Stimulated activated CD8-positive, alpha-beta memory T cell treated with anti-CD3 and anti-CD28 coated beads, Interleukin-2, amount 100 ng/mL, for 1 hour (primary cell): Measurements from ENCODE around the gene ZBTB40.

Experiments
- DNase-seq, 2 donors: peaks; one replicate each; pipeline ENCODE4 v3.0.0-alpha.2; 2020; ENCODE audit warnings: low read depth in 2 of 2

The ZBTB40 gene

GRCh38 chr1:22434717-22435116 lies 16.9 kb upstream of the ZBTB40 start:
- no peak for DNase-seq

DNA sequence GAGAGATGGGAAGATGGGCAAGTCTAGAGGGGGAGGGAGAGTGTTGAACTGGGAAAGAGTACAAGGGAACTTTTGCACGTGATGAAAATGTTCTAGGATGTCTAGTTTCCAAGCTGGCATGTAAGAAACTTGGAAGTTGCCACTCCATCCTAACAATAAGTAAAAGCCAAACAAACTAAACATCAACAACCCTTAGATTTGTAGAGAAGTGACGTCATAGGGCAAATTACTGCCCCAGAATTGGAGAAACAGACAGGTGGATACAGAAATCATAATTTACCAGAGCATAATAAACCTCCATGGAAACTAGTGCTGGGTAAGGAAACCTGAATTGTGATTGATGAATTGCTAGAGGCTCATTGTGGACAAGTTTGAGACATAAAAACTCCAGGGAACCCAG lies 14.7 kb upstream of the ZBTB40 start:
- DNase-seq: no peak

- DNase-seq: no peak
These were observed 14.1 kb upstream of the ZBTB40 start for GRCh38 chr1:22437573-22437972.

GRCh38 chr1:22440582-22440981 lies 11.1 kb upstream of the ZBTB40 start:
- DNase-seq: no peak

DNA sequence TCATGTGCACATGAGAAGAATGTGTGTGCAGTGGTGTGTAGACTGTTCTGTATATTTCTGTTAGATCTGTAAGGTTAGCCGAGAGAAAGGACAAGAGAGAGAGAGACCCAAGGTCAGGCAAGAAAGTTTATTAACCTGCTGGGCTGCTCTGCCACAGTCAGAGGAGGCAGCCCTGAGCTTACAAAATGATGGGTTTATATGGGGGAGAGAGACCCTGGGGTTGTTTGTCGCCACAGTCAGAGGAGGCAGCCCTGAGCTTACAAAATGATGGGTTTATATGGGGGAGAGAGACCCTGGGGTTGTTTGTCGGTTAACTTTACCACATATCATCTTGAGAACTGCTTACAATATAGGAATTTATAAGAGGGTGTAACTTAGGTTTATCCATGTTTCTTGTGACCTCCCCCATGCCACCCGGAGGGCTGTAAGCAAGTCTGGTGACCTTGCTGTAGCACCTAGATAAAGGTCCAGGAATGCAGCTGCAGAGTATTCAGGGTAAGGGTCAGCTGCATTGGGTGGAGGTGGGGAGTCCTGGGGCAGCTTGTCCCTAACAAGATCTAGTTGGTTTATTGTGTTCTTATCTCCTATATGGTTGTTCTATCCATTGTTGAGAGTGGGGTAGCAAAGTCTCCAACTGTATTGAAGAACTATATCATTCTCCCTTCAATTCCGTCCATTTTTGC lies 9.3 kb upstream of the ZBTB40 start:
- DNase-seq: no peak

DNA sequence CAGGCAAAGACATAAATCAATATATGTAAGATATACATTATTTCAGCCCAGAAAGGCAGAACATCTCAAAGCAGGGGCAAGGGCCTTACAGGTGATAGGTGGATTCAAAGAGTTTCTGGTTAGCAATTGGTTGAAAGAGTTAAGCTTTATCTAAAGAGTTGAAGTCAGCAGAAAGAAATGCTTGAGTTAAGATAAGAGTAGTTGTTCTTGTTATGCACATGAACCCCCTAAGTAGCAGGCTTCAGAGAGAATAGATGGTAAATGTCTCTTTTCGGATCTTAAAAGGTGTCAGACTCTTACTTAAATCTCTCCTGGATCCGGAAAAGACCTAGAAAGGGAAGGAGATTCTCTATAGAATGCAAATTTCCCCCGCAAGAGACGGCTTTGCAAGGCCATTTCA lies 8.3 kb upstream of the ZBTB40 start:
- DNase-seq: no peak

- no peak for DNase-seq
These were observed 6.8 kb upstream of the ZBTB40 start for GRCh38 chr1:22444856-22445255.

DNA sequence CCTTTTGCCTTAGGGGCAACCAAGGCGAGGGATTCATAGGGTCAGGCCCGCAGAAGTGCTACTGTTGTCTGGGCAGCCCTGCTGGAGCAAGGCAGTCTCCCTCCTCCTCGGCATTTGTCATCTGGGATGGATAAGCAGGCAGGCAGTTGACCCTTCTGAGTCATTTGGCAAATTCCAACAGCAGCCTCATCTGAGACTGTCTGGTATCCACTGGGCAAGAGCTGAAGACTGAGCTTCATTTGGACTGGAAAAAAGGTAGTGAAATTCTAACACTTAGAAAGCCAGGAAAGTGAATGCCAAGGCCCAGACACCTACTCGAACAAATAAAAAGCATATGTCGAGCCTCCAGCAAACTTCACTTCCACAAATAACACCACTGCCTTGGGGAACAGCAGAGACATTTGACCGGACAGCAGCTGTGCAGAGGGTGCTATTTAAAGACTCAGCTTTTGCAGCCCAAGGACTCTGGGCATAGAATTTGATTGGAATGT lies 4.0 kb upstream of the ZBTB40 start:
- DNase-seq: no peak

- DNase-seq: no peak
These were observed 2.0 kb upstream of the ZBTB40 start for GRCh38 chr1:22449636-22450035.

- DNase-seq: no peak
These were observed 1.2 kb upstream of the ZBTB40 start for GRCh38 chr1:22450351-22451021.

- DNase-seq: no peak
These were observed 868 bp downstream of the ZBTB40 start for GRCh38 chr1:22452481-22452957.

DNA sequence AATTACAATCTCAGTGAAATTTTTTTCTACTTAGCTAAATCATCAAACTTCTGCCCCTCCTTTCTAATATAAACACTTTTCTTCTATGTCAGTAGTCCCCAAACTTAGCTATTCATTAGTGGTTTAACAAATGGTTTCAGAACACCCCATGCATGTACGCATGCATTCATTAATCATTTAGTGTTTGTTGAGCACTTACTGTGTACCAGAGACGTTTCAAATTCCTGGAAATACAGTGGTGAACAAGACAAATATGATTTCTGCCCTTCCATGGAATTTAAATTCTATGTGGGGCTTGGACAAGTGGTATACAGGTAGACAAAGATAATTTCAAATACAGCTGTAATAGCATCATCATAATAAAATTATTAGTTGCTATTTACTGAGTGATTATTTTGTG lies 1.5 kb downstream of the ZBTB40 start:
- DNase-seq: no peak

GRCh38 chr1:22454476-22455056 lies 2.9 kb downstream of the ZBTB40 start:
- DNase-seq: no peak

DNA sequence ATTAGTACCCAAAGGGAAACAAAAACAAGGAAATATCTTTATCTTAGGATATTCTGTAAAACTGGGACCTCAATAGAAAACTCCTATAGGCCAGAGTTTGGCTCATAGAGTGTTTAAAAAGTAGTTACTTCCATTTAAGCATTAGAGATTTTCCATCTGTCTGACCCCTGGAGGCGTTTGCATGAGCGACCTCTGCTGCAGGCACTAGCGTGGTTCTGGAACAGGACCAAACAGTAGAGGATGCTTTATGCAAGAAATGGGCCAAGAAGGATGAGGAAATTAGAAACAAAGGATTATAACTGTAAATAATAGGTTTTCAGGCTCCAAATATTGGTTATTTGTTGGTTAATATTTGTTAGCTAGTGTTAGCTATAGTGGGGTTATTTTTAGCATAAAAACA lies 5.7 kb downstream of the ZBTB40 start:
- DNase-seq: no peak

- DNase-seq: no peak
These were observed 6.2 kb downstream of the ZBTB40 start for GRCh38 chr1:22457836-22458235.

- DNase-seq: no peak
These were observed 9.4 kb downstream of the ZBTB40 start for GRCh38 chr1:22461100-22461499.

GRCh38 chr1:22461678-22462527 lies 10.3 kb downstream of the ZBTB40 start:
- no peak for DNase-seq

DNA sequence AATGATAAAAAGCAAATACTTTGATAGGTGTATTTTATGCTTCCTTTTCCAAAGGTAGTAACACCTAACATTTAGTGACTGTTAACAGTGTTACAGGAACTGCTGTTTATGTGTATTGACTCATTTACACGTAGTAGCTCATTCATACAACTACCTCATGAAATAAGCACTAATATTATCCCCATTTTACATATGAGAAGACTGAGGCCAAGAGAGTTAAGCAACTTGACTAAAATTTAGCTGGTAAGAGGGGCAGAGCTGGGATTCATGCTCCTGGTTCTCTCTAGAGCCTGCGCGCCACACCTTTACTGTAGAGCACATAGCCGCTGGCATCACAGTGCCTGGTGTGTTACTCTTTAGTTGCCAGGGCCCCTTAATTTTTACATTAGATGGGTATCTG lies 11.3 kb downstream of the ZBTB40 start:
- DNase-seq: no peak

DNA sequence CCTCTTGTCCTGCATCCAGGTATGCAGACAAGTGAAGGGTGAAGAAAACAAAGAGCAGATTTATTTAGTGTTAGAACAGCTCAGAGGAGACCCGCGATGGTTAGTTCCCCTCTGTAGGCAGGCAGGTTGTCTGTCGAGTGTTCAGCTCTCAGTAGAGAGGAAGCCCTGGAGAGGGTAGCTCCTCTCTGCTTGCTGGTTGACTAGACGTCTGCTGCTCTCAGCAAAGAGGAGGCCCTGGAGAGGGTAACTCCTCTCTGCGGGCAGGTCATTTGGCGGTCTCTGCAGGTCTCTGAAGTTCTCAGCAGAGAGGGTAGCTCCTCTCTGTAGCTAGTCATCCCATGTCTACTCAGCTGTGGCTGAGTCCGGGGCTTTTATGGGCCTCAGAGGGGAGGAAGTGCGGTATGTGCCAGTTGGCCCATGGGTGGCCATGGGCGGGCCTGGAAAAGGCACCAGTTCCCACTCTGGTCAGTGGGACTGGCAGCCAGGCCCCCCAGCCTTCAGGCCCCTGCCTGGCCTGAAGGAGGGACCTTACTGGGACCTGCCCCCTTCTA lies 13.4 kb downstream of the ZBTB40 start:
- DNase-seq: no peak

- no peak for DNase-seq
These were observed 14.0 kb downstream of the ZBTB40 start for GRCh38 chr1:22465671-22466070.

- DNase-seq: no peak
These were observed 18.6 kb downstream of the ZBTB40 start for GRCh38 chr1:22470227-22470626.

GRCh38 chr1:22471078-22471477 lies 19.4 kb downstream of the ZBTB40 start:
- no peak for DNase-seq
